Naive thymus-derived CD4-positive, alpha-beta T cell (primary cell): ENCODE measurements around the gene LBX2. TPM values are rescaled to one million over a fixed set of nuclear protein-coding genes. Genes with fewer than 3 reads are reported as not detected.

ENCODE experiments used
- ATAC-seq: fragments of 150-1000 bp; cut with Tn5 transposase; 2 replicates; pipeline ENCODE4 v1.10.0; 2021; ENCODE audit warnings: mild to moderate bottlenecking, moderate library complexity
- CTCF ChIA-PET: fragments of 350-600 bp; sonication (Branson Sonifier 250); formaldehyde crosslinking; loops from one replicate; lab custom pipeline; 2021; ENCODE audit warnings: antibody characterized with exemption; lab: Charles Lee
- POLR2A ChIA-PET: fragments of 350-600 bp; sonication (Branson Sonifier 250); formaldehyde crosslinking; loops from one replicate; lab custom pipeline; 2021; ENCODE audit warnings: antibody characterized with exemption, inconsistent platforms; lab: Charles Lee
- DNase-seq, 9 donors: peaks; one replicate each; pipeline versions ENCODE4 v3.0.0 to v3.0.0-alpha.2; 2020 to 2022; ENCODE audit warnings: mixed read lengths in 1 of 9
- H3K27ac ChIP-seq: one replicate; pipeline ENCODE4 v1.7.0; 2013; ENCODE audit warnings: mild to moderate bottlenecking, low read depth, low read length, moderate library complexity
- H3K27me3 ChIP-seq, 2 donors: one replicate each; pipeline ENCODE4 v1.7.0; 2013; ENCODE audit warnings: low read length in 2 of 2, mild to moderate bottlenecking in 2 of 2, moderate library complexity in 2 of 2; ENCODE audit not compliant: control insufficient read depth in 2 of 2, insufficient read depth in 2 of 2
- H3K36me3 ChIP-seq, 3 experiments: 1 replicate in 2 of 3; 2 replicates in 1 of 3; pipeline ENCODE4 v1.7.0; 2013; ENCODE audit warnings: low read length in 3 of 3, mild to moderate bottlenecking in 3 of 3, moderate library complexity in 1 of 3; ENCODE audit not compliant: insufficient read depth in 3 of 3, control insufficient read depth in 2 of 3
- H3K4me1 ChIP-seq, 2 donors: one replicate each; pipeline ENCODE4 v1.7.0; 2013; ENCODE audit warnings: low read length in 2 of 2, mild to moderate bottlenecking in 2 of 2, moderate library complexity in 1 of 2; ENCODE audit not compliant: control insufficient read depth in 2 of 2, insufficient read depth in 2 of 2
- H3K4me3 ChIP-seq: 2 replicates; pipeline ENCODE4 v1.7.0; 2013; ENCODE audit warnings: mild to moderate bottlenecking, low read length
- H3K9me3 ChIP-seq, 3 experiments: 1 replicate in 2 of 3; 2 replicates in 1 of 3; pipeline ENCODE4 v1.7.0; 2013; ENCODE audit warnings: low read length in 3 of 3; ENCODE audit not compliant: control insufficient read depth in 2 of 3
- H3K27ac Mint-ChIP-seq, 9 donors: one replicate each; pipeline ENCODE4 v1.8.0; 2020 to 2022; ENCODE audit warnings: mixed read lengths in 9 of 9, mild to moderate bottlenecking in 8 of 9, moderate library complexity in 5 of 9, inconsistent platforms in 2 of 9
- H3K27me3 Mint-ChIP-seq, 5 donors: one replicate each; pipeline ENCODE4 v1.8.0; 2021 to 2022; ENCODE audit warnings: mixed read lengths in 5 of 5, mild to moderate bottlenecking in 1 of 5
- H3K36me3 Mint-ChIP-seq, 5 donors: one replicate each; pipeline ENCODE4 v1.8.0; 2020 to 2022; ENCODE audit warnings: mixed read lengths in 5 of 5, mild to moderate bottlenecking in 3 of 5, inconsistent platforms in 1 of 5
- H3K4me1 Mint-ChIP-seq, 7 donors: one replicate each; pipeline ENCODE4 v1.8.0; 2020 to 2022; ENCODE audit warnings: mixed read lengths in 7 of 7, mild to moderate bottlenecking in 3 of 7, inconsistent platforms in 1 of 7
- H3K4me3 Mint-ChIP-seq, 10 donors: one replicate each; pipeline ENCODE4 v1.8.0; 2020 to 2022; ENCODE audit warnings: mild to moderate bottlenecking in 10 of 10, mixed read lengths in 10 of 10, moderate library complexity in 6 of 10, inconsistent platforms in 2 of 10
- H3K9me3 Mint-ChIP-seq, 11 donors: one replicate each; pipeline ENCODE4 v1.8.0; 2020 to 2022; ENCODE audit warnings: mixed read lengths in 11 of 11, mild to moderate bottlenecking in 4 of 11, inconsistent platforms in 1 of 11, moderate library complexity in 1 of 11
- intact Hi-C, 2 donors: fragments of 100-400 bp; cut with micrococcal nuclease; formaldehyde crosslinking; loops; one replicate each; pipeline ENCODE4 v1.15.1; 2023
- polyA plus RNA-seq, 2 donors: library from polyadenylated mRNA; unstranded; fragments of 300-500 nt; fragmentation: Illumina TruSeq; gene quantifications; one replicate each; pipeline ENCODE4 v1.2.3, GENCODE V29; 2021
- total RNA-seq, 6 experiments: library from RNA in 5 of 6; stranded (reverse) in 5 of 6; gene quantifications; 1 replicate in 5 of 6; 2 replicates in 1 of 6; pipeline ENCODE4 v1.2.3 and lab custom pipeline; 2021 to 2026

Gene LBX2
- total and polyA plus RNA-seq, 7 experiments from 2014 or later, result 0.44 to 0.65 TPM; not detected in 5

DNA sequence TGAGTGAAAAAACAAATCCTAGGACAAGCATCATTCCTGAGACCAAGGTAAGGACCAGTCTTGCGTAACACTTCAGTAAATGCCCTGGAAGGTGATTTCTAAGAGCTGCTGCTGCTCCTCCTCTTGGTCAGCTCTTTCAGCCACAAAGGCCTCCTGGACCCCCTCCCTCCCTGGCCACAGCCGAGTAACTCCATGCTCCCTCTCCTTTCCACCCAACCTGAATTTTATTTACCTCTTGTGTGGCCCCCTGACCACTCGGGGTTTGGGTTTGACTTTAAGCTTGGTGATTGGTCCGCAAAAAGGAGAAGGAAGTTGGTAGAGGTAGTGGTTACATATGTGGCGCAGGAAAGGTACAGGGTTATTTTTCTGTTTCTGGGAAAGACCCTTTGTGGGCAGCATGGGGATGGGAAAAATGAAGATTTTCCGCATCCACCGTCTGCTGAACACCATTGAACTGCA lies 39.5 kb upstream of the LBX2 start:
- no peak overlapping the region for H3K27ac ChIP-seq
- CTCF ChIA-PET, result interaction anchor here (0.6 kb wide), 1 partner anchor 55 kb away, joined by 3 read pairs; no protein-coding TSS in a partner anchor
- H3K4me3 ChIP-seq, result no peak overlapping the region
- peaks cover 3 to 5% of the 10 kb centered on the region in 2 donors for H3K27me3 ChIP-seq
- Mint-ChIP-seq H3K4me3 (no peak overlapping the region), H3K4me1 (peaks cover 0 to 11% (median 0%) of the 10 kb centered on the region in 7 donors), H3K9me3 (no peaks in the 10 kb centered on the region), H3K27ac (no peak overlapping the region), H3K27me3 (peaks cover 25 to 41% (median 33%) of the 10 kb centered on the region in 5 donors), H3K36me3 (no peaks in the 10 kb centered on the region)
- intact Hi-C loops, result loop anchor here (10.0 kb wide), 3 partner anchors 204 to 714 kb away; partner anchors contain the start of gene STAMBP (in 1 of the 2)
- H3K4me1 ChIP-seq, result no peaks in the 10 kb centered on the region
- no peak for ATAC-seq
- H3K36me3 ChIP-seq, result no peaks in the 10 kb centered on the region
- POLR2A ChIA-PET, result interaction anchor here (0.8 to 1.4 kb wide), 5 partner anchors 10 to 84 kb away, joined by 3 to 4 read pairs (median 3); partner anchors contain the start of genes AUP1, DQX1, HTRA2 and INO80B
- no peaks in the 10 kb centered on the region for H3K9me3 ChIP-seq
- no peak for DNase-seq

DNA sequence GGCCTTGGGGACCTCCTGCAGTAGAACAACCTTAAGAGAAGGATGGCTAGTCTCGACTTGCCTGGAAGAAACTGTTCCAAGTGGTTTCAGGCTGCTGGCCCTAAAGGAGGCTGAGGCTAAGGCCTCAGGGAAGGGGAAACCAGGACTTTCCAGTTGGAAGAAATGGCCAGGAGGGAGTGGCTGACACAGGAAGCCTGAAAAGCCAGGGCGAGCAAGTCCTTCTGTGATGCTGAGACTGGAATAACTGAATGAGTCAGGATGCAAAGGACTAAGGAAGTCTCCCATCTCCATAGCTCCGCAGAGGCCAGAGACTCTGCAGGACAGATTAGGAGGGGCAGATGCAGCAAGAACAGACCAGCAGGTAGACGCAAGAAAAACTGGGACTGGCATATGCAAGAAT lies 37.7 kb upstream of the LBX2 start:
- ATAC-seq (no peak), DNase-seq (no peak)
- Histone ChIP-seq H3K27me3 (peaks cover 3 to 5% of the 10 kb centered on the region in 2 donors), H3K4me3 (no peak overlapping the region), H3K9me3 (no peaks in the 10 kb centered on the region), H3K4me1 (no peaks in the 10 kb centered on the region), H3K36me3 (peaks cover 0 to 13% (median 0%) of the 10 kb centered on the region in 3 experiments), H3K27ac (no peak overlapping the region)
- Mint-ChIP-seq H3K27me3 (peaks cover 15 to 30% (median 19%) of the 10 kb centered on the region in 5 donors), H3K36me3 (peaks cover 0 to 6% (median 2%) of the 10 kb centered on the region in 5 donors), H3K4me1 (peaks cover 2 to 14% (median 3%) of the 10 kb centered on the region in 7 donors), H3K9me3 (no peaks in the 10 kb centered on the region), H3K4me3 (no peak overlapping the region), H3K27ac (peak overlapping the region in 2 of 9 donors; percentile 11 to 31)
- ChIA-PET CTCF (no interaction called here), POLR2A (no interaction called here)
- intact Hi-C loops, result loop anchor here (10.0 kb wide), 3 partner anchors 202 to 712 kb away; partner anchors contain the start of gene STAMBP (in 1 of the 2)

DNA sequence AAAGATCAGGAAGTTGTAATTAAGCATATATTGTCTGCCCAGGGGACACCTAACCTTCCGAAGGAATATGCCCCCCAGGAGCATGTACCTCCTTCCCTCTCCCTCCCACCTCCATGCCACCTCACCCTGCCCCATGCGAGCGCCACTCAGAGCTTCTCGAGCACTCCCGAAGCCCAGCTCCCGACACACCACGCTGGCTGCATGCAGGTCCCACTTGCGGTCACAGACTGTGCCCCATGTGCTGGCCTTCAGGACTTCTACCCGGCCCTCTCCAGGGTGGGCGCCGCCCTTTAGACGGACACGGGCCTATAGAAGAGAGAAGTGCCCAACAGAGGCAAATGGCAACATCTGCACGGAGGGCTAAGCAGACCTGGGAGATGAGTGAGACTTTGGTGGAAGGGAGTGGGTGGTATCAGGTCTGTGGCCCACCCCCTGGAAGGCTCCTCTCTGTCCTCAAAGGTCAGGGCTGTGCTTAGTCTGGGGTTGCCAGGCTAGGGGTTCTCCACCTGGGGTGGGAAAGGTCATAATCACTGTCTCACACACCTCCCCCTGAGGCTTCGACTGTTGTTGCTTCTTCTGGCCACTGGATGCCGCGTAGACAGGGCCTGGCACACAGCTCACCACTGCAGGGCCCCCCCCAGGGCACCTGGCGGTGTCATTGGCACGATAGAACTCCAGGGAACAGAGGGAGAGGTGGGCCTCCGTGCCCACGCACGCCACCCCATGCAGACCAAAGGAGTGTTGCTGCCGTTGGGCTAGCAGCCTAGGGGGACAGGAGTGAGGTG lies 37.0 kb upstream of the LBX2 start:
- H3K36me3 Mint-ChIP-seq, result peaks cover 0 to 9% (median 5%) of the 10 kb centered on the region in 5 donors
- peak overlapping the region in 1 of 9 donors; percentile 11 for H3K27ac Mint-ChIP-seq
- no peak overlapping the region for H3K4me3 Mint-ChIP-seq
- Histone ChIP-seq H3K27ac (no peak overlapping the region), H3K9me3 (no peaks in the 10 kb centered on the region), H3K4me1 (peaks cover 3 to 6% of the 10 kb centered on the region in 2 donors), H3K27me3 (peaks cover 3 to 5% of the 10 kb centered on the region in 2 donors), H3K4me3 (no peak overlapping the region), H3K36me3 (peaks cover 0 to 13% (median 0%) of the 10 kb centered on the region in 3 experiments)
- H3K9me3 Mint-ChIP-seq, result no peaks in the 10 kb centered on the region
- H3K27me3 Mint-ChIP-seq, result peaks cover 14 to 30% (median 17%) of the 10 kb centered on the region in 5 donors
- DNase-seq (no peak), ATAC-seq (no peak)
- ChIA-PET CTCF (interaction anchor here (1.1 kb wide), 1 partner anchor 8 kb away, joined by 6 read pairs; no protein-coding TSS in a partner anchor), POLR2A (no interaction called here)
- peaks cover 7 to 22% (median 11%) of the 10 kb centered on the region in 7 donors for H3K4me1 Mint-ChIP-seq
- intact Hi-C loops, result loop anchor here (10.0 kb wide), 3 partner anchors 202 to 712 kb away; partner anchors contain the start of gene STAMBP (in 1 of the 2)

DNA sequence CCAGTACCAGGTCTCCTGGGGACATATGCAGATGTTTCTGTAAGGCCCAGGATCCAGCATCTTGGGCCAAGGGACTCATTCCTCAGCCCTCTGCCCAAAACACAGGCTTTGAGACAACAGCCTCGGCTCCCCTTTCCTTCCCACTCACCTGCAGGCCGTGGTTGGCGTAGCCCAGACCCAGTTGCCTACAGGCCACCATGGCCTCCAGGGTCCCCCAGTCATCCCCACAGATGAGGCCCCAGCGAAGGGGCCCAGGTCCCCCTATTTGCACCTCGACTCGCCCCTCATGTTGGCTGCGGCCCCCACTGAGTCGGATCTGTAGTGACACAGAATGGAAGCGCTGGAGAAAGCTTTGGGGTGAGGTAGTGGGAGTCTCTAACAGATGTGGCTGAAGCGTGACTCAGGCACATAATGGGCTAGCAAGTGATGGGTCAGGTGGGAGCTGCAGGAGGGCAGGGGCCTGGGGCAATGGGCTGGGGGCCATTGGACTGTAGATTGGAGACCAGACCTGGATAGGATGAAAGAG lies 36.1 kb upstream of the LBX2 start:
- Mint-ChIP-seq H3K27me3 (peaks cover 11 to 25% (median 17%) of the 10 kb centered on the region in 5 donors), H3K9me3 (no peaks in the 10 kb centered on the region), H3K4me1 (peaks cover 13 to 31% (median 19%) of the 10 kb centered on the region in 7 donors), H3K4me3 (no peak overlapping the region), H3K36me3 (peaks cover 0 to 9% (median 5%) of the 10 kb centered on the region in 5 donors), H3K27ac (no peak overlapping the region)
- DNase-seq, result no peak
- ChIA-PET POLR2A (no interaction called here), CTCF (interaction anchor here (1.1 kb wide), 1 partner anchor 8 kb away, joined by 6 read pairs; no protein-coding TSS in a partner anchor)
- intact Hi-C loops, result loop anchor here (10.0 kb wide), 3 partner anchors 201 to 711 kb away; partner anchors contain the start of gene STAMBP (in 1 of the 2)
- peaks cover 11 to 14% of the 10 kb centered on the region in 2 donors for H3K4me1 ChIP-seq
- ATAC-seq, result no peak
- no peaks in the 10 kb centered on the region for H3K9me3 ChIP-seq
- peaks cover 0 to 5% of the 10 kb centered on the region in 2 donors for H3K27me3 ChIP-seq
- peaks cover 0 to 13% (median 0%) of the 10 kb centered on the region in 3 experiments for H3K36me3 ChIP-seq
- H3K27ac ChIP-seq, result no peak overlapping the region
- no peak overlapping the region for H3K4me3 ChIP-seq

DNA sequence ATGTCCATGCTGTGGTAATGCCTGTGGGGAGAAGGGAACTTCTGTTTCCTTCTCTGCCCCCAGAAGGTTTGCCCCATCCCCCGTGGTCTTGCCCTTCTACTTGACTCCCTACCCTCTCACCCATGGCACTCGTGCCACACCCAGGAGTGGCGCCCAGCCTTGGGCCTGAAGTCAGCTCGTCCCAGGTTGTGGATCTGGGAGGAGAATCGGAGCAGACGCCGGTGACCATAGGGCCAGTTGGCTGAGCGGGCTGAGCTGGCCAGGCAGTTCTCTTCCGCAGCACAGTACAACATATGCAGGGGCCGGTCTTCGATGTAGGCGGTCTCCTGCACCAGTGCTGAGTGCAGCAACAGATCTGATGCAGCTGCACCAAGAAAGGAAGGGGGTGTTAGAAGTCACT lies 35.0 kb upstream of the LBX2 start:
- Mint-ChIP-seq H3K9me3 (no peaks in the 10 kb centered on the region), H3K36me3 (peaks cover 0 to 9% (median 5%) of the 10 kb centered on the region in 5 donors), H3K4me3 (no peak overlapping the region), H3K27ac (no peak overlapping the region), H3K27me3 (peaks cover 4 to 24% (median 14%) of the 10 kb centered on the region in 5 donors), H3K4me1 (peaks cover 13 to 30% (median 20%) of the 10 kb centered on the region in 7 donors)
- ChIA-PET POLR2A (interaction anchor here (1.0 to 1.1 kb wide), 2 partner anchors 27 to 76 kb away, joined by 3 read pairs; partner anchors contain the start of gene WBP1), CTCF (no interaction called here)
- DNase-seq (no peak), ATAC-seq (no peak)
- no peak overlapping the region for H3K4me3 ChIP-seq
- no peaks in the 10 kb centered on the region for H3K9me3 ChIP-seq
- H3K36me3 ChIP-seq, result peaks cover 0 to 20% (median 0%) of the 10 kb centered on the region in 3 experiments
- no peaks in the 10 kb centered on the region for H3K27me3 ChIP-seq
- peaks cover 11 to 15% of the 10 kb centered on the region in 2 donors for H3K4me1 ChIP-seq
- intact Hi-C loops, result loop anchor here (5.0 to 10.0 kb wide), 5 partner anchors 200 to 1302 kb away; partner anchors contain the start of genes CCT7 (in 1 of the 2), PRADC1 (in 1 of the 2) and STAMBP (in 1 of the 2)
- no peak overlapping the region for H3K27ac ChIP-seq

DNA sequence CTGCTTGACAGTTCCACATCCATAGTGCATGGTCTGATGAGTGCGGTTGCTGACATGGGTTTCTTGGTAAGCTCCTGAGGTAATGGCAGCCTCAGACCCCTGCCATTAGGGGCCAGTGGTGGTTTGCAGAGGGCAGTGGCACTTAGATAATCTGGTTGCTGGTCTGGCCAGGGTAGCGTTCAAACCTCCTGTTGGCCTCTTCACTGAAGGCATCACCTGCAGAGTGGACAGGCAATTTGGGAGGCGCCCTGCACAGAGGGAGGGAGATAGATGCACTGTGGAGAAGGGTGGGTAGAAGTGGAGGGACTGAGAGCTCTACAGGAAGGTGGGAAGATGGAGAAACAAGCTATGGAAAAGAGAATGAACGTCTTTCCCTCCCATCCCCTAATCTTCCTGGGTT lies 34.1 kb upstream of the LBX2 start:
- DNase-seq (no peak), ATAC-seq (no peak)
- Histone ChIP-seq H3K4me3 (no peak overlapping the region), H3K36me3 (peaks cover 0 to 25% (median 0%) of the 10 kb centered on the region in 3 experiments), H3K27me3 (no peaks in the 10 kb centered on the region), H3K9me3 (no peaks in the 10 kb centered on the region), H3K27ac (no peak overlapping the region), H3K4me1 (peaks cover 11 to 20% of the 10 kb centered on the region in 2 donors)
- Mint-ChIP-seq H3K4me1 (peaks cover 21 to 29% (median 24%) of the 10 kb centered on the region in 7 donors), H3K9me3 (no peaks in the 10 kb centered on the region), H3K27me3 (peaks cover 4 to 15% (median 10%) of the 10 kb centered on the region in 5 donors), H3K4me3 (no peak overlapping the region), H3K36me3 (peaks cover 0 to 14% (median 5%) of the 10 kb centered on the region in 5 donors), H3K27ac (no peak overlapping the region)
- ChIA-PET CTCF (interaction anchor here (2.0 to 2.1 kb wide), 3 partner anchors 51 to 55 kb away, joined by 5 to 18 read pairs (median 10); partner anchors contain the start of genes CCDC142 and TTC31), POLR2A (interaction anchor here (0.8 to 1.1 kb wide), 3 partner anchors 20 to 51 kb away, joined by 3 to 4 read pairs (median 3); partner anchors contain the start of genes CCDC142, LOXL3 and TTC31)
- intact Hi-C loops, result loop anchor here (5.0 to 10.0 kb wide), 5 partner anchors 199 to 1301 kb away; partner anchors contain the start of genes CCT7 (in 1 of the 2), PRADC1 (in 1 of the 2) and STAMBP (in 1 of the 2)
